Limb (tissue), 2 donors: Measurements from ENCODE around the gene HLA-DRB1.
"Not testable (repeated sequence)": the region's sequence is repeated elsewhere in the genome, so short reads cannot be mapped to it uniquely, and the experiment has no call there.

Experiments used
- DNase-seq, 2 donors: peaks; one replicate each; pipeline ENCODE4 v3.0.0-alpha.2; 2016; ENCODE audit errors: extremely low spot score in 2 of 2

Gene HLA-DRB1

GRCh38 chr6:32609731-32610640, 20.3 kb upstream of the HLA-DRB1 start:
- DNase-seq, result peak; percentile 53 to 73

DNA sequence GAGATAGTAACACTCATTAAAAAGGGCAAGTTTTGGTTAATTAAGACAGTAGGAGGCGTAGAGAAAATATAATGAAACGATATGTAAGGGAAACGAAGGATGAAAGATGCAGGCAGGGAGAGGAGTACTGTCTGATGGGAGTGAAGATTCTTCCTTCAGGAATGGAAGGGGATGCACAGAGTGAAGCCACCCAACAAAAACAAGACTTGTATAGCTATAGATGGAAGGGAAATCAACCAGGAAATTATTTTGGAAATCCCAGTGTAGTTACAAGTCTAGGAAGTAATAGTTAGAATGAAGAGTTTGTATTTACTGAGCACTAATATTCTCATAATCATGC, 19.7 kb upstream of the HLA-DRB1 start:
- DNase-seq, result no peak

GRCh38 chr6:32608362-32608761, 18.7 kb upstream of the HLA-DRB1 start:
- no peak for DNase-seq

- DNase-seq, result no peak
These were observed 18.3 kb upstream of the HLA-DRB1 start for GRCh38 chr6:32607988-32608298.

- DNase-seq, result no peak
These were observed 17.8 kb upstream of the HLA-DRB1 start for GRCh38 chr6:32607263-32607987.

GRCh38 chr6:32604434-32604877, 14.8 kb upstream of the HLA-DRB1 start:
- no peak for DNase-seq

GRCh38 chr6:32603888-32604287, 14.2 kb upstream of the HLA-DRB1 start:
- DNase-seq, result no peak

GRCh38 chr6:32603222-32603621, 13.6 kb upstream of the HLA-DRB1 start:
- DNase-seq, result no peak

DNA sequence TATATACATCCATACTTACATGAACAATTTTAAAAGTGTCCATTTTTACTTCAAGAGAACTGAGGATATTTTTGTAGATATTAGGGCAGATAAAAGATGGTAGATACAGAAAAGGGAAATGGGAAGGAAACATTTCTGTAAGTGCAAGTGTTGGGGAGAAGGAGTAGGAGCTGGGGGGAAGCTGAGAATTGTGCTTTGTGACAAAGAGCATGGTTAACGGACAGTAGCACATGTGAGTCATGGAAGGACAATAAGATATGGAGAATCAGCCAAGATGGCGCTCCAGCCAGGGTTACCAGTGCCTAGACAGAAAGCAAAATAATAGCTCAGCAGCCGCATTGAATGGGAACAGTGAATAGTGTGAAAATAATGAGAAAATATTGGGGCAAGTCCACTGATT, 12.7 kb upstream of the HLA-DRB1 start:
- DNase-seq, result no peak

DNA sequence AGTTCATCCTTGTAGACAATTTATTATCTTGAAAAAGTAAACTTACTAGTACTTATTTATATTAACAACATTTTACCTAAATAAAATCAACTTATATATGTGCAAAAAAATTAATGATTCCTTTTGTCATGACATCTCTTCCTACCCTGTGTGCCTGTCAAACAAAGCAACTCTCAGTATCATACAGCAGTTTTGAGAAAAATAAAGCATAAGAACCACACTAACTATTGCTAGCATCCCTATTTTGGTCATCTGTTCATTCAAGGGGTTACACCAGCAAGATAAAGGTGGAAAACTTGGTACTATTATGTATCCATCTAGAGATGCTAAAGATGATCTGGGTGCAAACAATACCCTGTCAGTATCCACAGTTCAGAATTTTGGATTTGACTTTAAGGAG, 7.4 kb upstream of the HLA-DRB1 start:
- DNase-seq, result no peak

- not testable (repeated sequence) for DNase-seq
These were observed 1.1 kb upstream of the HLA-DRB1 start for GRCh38 chr6:32590713-32591112.

GRCh38 chr6:32588156-32588555, 1.5 kb downstream of the HLA-DRB1 start:
- DNase-seq, result no peak

GRCh38 chr6:32583527-32583898, 6.1 kb downstream of the HLA-DRB1 start:
- no peak for DNase-seq

DNA sequence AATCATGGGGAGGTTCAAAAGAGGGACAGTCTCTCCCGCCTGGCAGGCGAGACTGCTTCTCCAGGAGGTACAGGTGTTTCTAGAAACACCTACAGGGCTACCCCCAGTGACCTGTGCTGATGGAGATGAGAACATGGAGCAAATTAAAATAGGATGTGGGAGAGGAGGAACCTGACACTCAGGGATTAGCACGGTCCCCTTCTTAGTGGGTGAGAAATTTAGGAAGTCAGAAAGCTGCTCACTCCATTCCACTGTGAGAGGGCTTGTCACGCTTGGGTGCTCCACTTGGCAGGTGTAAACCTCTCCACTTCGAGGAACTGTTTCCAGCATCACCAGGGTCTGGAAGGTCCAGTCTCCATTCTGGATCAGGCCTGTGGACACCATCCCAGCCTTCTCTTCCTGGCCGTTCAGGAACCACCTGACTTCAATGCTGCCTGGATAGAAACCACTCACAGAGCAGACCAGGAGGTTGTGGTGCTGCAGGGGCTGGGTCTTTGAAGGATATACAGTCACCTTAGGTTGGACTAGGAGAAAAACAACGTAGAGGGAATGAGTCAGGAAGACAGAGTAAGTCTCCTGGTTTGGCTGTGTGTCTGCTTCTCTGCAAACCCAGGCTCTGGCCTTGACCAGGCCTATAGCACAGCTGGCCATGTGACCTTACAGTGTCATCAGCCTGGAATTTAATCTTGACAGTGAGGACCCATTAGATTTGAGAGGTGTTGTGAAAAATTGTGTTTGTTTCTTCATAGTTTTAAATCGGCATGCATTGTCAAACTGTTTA, 8.1 kb downstream of the HLA-DRB1 start:
- no peak for DNase-seq

DNA sequence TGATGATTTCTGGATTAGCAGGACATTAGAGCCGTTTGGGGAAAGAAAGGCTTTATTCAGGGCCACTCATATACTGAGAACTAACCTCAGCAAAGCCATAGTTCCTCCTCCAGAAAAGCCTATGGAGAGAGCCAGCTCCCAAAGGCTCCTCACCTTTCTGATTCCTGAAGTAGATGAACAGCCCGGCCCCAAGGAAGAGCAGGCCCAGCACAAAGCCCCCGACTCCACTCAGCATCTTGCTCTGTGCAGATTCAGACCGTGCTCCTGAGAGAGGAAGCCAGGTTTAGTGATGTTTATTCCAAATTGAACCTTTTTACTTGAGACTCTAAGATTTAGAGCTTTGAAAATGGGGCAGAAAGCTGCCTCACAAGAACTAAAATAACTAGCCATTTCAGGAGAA, 9.1 kb downstream of the HLA-DRB1 start:
- no peak for DNase-seq

- DNase-seq, result no peak
These were observed 10.7 kb downstream of the HLA-DRB1 start for GRCh38 chr6:32578962-32579361.

GRCh38 chr6:32577493-32577892, 12.2 kb downstream of the HLA-DRB1 start:
- not testable (repeated sequence) for DNase-seq

DNA sequence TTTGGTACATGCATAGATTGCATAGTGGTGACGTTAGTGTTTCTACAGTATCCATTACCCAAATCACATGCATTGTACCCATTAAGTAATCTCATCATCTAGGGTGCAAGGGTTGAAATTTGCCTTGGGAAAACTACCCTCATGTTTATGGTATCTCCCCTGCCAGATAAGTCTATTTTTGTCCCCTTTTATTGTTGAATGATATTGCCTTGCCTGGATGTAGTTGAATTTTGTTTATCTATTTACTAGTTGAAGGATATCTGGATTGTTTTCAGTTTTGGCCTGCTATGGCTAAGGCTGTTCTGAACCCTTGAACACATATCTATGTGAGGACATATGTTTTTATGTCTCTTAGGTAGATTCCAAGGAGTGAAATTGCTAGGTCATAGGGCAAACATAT, 13.4 kb downstream of the HLA-DRB1 start:
- DNase-seq, result no peak

DNA sequence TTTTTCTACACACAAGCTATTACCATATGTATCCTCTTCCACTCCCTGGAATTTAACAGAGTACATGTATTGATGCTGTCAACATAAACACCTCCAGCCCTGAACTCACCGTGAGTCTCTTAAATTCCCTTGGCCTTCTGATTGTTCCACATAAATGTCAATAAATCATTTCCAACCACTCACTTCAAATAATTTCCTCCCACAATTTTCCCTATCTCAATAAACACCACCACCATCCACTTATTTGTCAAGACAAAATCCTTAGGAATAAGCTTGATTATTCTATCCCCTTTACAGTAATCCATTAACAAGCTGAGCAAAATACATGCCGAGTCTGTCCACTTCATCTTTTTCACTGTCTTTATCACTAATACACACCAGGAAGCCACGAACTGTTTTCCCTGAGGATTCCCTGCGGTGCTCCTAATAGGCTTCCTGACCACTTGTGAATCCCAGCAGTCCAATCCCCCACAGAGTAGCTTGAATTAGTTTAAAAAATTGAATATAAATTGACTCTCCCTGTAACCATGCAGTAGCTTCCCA, 19.2 kb downstream of the HLA-DRB1 start:
- DNase-seq, result no peak

DNA sequence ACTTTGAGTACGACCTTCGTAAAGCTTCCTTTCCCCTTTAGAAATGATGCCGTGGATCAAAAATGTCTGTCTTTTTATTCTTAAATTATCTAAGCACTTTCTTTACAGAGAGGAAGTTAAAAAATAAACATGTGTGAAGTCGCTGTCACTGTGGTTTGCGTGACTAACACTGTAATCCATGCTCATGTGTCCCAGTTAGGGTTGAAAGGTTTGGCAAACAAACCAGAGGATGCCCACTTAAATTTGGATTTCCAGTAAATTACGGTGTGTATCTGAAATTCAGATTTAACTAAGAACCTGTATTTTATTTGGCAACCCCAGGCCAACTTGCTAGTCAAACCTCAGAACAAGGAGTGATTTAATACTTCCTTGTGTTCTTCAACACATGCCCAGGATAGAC, 21.1 kb downstream of the HLA-DRB1 start:
- DNase-seq, result no peak

DNA sequence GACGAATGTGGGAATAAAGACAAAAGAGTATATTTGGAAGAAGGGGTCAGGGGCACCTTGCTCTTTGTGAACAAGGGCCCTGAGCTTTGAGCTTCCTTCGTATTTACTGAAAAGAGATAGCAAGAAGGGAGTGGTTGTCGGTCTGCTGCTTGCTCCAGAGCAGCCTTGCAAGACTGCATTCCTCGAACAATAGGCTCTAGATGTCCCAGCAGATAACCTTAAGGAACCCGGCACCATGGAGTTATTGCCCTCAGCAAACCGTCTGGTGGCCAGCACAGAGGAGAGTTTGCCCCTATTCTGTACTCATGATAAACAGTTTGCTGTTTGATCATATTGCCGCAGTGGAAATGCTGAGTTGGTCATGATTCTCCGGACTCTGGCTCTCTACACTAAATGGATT, 22.7 kb downstream of the HLA-DRB1 start:
- DNase-seq, result no peak

DNA sequence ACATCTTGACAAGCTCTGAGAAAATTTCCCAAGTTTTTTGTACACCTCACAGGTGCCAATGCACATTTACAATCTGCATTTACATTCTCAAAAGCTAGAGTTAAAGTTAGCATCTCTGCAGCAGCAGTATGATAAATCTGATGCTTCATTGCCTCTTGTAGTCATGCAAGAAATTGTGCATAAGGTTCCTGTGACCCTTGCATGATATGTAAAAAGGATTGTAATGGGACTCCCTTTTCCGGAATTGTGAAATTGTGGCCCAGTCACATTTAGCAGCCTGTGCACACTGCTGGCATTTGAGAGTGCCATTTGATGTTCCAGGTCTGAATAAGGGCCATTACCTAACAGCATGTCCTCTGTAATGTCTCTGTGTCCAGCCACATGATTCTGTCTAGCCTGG, 24.1 kb downstream of the HLA-DRB1 start:
- no peak for DNase-seq
